HG03439 (cell line): ENCODE data around the gene GMPPA.

Experiments used
- ATAC-seq: cut with Tn5 transposase; IDR thresholded peaks from one replicate; pipeline ENCODE4 v1.9.1; 2021; ENCODE audit warnings: mild to moderate bottlenecking, moderate library complexity; ENCODE audit not compliant: unreplicated experiment

The GMPPA gene

DNA sequence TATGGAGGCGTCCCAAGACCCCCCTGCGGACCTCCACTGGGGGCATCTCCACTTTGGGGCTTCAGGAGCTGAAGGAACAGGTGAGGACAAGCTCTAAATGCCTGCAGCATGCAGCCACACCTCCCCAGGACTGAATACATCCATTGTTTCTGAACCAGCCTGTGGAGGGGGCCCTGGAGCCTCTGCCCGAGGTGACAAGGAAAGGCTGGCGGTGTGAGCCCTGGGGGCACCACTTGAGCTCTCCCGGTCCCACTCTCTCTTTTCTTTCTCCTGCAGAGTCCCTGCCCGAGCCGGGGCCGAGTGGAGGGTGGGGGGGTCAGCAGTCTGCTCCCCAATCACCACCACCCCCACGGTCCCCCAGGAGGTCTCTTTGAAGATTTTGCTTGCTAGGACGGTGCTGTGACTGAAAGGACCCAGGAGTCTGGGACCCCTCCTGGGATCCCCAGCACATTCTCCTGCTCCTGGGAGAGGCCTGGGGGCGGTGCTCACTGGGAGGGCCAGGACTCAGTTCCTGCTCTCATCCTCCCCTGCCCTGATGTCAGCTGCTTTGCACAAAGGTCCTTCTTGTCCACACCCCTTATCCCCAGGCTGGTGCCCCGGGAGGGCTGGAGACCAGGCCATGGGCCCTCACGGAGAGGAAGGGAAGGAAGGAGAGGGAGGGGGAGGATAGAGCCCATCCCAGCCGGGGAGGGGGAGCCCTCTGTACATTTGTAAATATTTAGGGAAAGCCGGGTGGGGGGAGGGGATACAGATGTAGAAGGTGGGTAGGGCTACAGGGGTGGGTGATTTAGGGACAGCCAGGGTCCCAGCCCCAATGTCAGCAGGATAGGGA is 39.2 kb downstream of the GMPPA start:
- ATAC-seq = no peak

DNA sequence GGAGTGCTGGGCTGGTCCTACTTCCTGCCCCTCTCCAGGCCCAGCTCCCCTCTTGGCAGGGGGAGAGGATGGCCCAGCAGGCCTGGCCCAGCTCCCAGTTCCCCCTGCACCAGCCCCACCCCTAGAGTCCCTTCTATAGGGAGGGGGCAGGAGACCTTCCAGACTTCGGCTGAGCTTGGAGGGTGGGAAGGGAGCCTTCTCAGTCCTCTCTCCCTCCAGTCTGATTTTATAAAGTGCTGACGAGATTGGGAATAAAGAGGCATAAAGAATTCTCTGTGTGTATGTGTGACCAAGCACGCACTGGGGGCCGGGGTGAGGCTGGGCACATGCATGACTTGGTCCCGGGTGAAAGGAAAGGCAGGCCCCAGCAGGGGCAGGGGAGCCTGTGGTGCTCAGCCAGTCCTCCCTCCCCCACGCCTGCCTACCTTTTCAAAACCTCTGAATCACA is 39.8 kb downstream of the GMPPA start:
- no peak for ATAC-seq

DNA sequence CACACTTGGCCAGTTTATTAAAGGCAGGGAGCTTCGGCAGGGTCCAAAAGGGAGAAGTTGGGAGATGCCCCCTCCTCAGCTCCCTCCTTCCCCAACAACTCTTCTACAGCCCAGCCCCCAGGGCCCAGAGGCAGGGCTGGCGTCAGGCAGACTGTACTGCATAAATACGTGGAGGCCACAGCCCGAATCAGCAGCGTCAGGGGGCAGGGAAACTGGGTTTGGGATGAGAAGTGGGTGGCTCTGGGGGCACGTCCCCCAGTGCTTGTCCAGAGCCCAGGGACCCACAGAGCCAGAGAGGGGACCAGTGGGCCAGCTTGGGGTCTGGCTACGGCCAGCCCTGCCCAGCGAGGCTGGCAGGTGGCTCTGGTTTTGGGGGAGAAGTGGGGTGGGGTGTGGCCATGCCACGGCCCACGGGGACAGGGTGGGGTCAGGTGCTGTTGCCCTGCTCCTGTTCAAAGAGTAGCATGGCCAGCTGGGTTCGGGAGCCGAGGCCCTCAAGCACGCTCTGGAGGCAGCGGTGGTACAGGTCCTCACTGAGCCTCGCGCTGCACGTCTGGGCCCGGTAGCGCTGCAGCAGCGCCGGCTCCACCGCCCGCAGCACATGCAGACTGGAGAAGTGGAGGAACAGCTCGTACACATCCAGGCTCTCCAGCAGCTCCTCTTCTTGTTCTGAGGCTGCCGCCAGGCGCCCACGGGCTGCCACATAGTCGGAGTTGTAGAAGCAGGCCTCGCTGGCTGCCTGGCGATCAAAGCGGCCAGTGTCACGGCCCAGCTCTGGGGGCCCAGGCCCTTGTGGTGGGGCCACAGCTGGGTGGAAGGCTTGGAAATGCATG is 40.5 kb downstream of the GMPPA start:
- no peak for ATAC-seq

DNA sequence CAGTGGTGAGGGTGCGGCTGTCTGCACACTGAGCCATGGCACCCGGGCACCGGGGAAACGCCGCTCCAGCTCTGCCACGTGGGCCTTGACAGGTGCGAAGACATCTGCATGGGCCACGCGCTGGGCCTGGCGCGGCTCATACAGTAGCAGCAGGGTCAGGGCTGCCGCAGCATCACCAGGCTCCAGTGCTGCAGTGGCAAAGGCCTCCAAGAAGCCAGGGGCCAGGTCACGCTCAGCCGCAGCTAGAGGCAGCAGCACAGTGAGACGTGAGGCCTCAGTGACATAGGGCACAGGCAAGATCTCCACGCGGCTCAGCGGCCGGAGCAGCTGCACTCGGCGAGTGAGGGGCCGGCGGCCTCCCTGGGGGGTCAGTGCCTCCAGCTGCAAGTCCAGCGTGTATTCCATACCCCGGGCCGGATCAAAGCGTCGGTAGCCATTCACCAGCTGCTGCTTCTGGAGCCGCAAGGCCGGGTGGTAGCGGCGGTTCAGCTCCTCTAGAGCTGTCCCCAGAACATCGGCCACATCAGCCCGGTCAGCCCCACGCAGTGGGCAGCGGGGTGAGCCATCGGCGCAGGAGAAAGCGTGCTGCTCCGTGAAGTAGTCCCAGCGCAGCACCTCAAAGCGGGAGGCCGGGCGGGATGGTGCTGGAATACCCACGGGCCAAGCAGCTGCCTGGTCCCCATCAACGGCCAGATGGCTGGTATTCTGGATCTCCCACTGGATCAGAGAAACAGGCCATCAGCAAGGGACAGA is 41.4 kb downstream of the GMPPA start:
- ATAC-seq = no peak

DNA sequence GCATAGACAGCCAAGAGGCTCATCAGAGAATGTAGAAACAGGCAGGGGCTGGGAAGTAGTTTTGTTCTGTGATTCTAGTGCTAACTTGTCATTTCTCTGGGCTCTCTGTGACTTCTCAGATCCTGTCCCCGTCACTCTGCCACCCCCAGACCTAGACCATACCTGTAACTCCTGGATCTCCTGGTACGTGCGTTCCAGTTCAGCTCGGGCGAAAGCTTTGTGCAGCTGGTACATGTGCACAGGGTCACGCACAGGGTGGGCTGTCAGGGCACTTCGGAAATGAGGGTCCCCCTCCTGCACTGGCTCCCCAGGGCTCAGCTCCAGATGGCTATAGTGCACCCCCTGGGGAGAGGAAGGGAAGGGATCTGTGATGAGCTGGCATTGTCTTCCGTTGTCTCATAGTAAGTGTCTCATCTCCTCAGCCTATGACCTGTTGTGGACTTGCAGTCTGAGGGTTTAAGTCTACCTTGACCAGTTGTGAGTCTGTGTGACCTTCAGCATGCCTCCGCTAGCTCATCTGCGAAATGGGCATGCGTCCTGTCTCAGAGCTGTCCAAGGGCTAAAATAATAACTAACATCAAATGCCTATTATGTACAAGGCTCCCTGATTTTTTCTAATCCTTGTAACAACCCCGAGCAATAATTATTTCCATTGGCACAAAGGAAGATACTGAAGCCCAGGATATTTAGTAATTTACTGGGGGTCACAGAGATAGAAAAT is 42.3 kb downstream of the GMPPA start:
- no peak for ATAC-seq

DNA sequence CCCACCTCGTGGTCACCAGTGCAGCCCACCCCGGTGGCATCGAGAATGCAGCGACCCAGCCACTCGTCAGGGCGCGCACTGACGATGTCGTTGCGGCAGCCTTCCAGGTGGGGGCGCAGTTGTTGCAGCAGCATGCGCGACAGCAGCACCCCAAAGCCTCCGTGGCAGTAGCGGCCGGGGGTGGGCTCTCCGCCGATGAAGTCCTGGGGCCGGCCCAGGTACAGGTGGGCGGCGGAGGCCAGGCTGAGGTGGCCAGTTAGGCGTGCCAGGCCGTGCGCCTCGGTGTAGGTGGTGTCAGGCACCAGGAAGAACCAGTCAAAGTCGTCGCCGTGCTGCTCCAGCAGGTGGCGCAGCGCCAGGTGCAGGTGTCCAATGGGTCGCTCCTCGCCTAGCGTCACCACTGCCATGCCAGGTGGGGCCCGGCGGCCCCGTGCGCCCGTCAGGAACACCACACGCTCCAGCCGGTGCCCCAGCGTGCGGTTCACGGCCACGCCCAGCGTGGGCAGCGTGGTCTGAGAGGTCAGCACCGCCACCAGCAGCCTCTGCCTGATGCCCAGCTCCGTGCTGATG is 43.0 kb downstream of the GMPPA start:
- peak; percentile 45 for ATAC-seq

DNA sequence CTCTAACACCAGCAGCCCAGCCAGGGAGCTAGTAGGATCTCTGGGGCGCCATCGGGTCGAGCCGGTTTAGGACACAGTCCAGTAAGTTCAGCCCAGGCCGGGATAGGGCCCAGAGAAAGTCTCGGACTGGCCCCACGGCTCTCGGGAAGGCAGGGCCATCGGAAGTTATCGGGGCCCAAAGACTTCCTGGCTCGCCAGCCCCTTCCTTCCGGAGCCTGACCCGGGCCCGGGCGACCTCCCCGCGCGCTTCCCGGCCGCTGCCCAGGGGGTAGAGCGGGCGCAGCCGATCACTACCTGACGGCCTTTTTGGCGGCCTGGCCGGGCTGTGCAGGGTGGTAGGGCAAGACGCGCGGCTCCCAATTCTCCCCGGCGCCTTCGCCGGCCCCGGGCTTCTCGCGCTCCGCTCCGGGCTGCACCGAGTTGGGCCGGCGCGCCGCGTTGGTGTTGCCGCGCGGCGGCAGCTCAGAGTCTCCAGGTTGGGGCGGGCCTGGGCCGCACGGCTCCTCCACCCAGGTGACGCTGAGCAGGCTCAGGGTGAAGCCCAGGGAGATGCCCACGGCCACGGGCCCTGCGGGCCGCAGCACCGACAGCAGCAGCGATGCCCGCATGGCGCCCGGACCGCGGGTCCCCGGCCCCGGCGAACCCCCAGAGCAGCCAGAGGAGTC is 44.4 kb downstream of the GMPPA start:
- ATAC-seq = peak; percentile 32

DNA sequence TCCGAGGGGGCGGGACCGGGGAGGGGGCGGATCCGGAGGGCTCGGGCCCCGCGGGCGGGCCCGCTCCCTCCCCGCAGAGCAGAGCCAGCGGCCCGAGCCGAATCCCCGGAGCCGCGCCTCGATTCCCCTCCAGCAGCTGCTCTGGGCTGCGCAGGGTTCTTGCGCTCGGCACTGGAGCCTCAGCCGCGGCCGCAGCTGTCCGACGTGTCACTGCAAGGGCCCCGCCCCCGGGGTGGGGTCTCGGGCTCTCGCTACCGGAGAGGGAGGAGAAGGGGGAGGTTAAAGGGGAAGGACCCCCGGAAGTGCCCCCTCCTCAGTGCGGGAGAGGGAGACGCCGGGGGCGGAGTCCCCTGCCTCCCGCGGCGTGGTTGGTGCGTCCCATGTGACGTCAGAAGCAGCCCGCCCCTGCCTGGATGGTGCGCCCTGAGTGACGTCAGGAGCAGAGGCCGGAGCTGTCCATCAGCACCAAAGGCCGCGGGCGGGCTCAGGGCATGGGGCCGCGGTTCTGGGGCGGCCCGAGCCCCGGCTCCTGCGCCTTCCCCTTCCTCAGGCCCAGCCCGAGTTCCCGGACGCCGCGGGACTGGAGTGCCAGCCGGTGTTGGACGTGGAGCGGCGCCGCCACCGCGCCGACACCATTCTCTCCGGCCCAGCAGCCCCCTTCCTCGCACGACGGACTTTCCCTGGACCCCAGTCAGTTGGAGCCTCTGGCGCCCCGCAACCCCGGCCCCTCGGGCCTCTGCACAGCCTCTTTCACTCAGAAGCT is 45.1 kb downstream of the GMPPA start, which contains the start of the genes CHPF and TMEM198:
TSS of gene CHPF (minus strand) at position 214 of the 763 bp plus-strand sequence. CDS start 271 bp downstream, outside the sequence.
TSS of gene TMEM198 (plus strand) at position 433 of the 763 bp plus-strand sequence. CDS start 700 bp downstream, outside the sequence.
- peak; percentile 81 for ATAC-seq

DNA sequence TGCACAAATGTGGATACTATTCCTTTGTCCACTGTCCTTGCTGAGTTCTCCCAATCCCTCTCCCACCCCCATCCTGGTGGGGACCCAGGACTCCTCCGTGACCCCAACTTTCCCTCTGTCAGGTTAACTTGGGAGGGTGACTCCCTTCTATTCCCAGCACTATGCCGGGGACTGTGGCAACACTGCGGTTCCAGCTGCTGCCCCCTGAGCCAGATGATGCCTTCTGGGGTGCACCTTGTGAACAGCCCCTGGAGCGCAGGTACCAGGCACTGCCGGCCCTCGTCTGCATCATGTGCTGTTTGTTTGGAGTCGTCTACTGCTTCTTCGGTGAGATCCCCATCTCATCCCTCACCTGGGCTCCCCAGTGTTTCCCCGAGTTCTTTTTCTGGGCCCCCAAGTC is 45.9 kb downstream of the GMPPA start:
- no peak for ATAC-seq

DNA sequence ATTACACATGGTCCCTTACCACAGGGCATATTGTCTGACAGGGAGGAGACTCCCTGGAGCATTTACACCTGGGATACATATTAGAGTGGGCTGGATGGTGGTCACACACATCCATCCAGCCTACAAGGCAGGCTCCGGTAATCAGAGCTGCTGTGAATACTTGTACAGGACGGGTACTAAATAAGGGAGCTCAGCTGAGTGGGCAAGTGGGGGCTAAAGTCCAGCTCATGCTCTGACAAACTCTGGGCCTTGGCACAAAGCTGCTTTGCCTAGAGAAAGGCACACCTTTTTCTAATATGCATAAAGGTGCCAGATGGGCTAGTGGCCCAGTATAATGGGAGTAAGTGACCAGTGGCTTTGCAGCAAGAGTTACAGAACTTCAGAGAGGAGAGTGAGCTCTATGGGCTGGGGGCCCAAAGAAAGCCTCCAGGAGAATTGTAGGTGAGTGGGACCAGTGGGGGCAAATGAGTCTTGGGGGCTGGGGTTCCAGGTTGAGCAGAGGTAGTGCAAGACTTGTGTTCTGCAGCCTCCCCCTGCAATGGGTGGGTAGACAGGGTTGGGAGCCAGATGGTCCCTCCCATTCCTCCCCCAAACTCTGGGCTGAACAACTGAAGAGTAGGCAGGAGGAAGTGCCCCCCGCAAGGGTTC is 46.7 kb downstream of the GMPPA start:
- no peak for ATAC-seq

DNA sequence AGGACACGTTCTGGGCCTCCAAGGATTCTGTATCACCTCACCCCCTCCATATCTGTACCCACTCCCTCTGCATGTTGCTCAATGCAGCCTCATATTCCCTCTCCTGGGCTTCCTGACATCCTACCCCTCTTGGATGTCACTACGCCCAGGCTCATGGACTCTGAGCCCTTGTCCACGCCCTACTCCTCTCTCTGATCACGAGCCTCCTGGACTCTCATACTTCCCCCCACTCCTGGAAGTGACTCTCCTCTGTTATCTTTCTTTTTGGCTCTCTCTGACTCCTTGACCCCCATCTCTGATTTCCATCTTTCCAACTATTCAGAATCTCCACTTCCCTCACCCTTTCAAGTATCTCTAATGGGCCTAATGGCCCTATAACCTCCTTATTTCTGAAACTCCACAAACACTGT is 47.3 kb downstream of the GMPPA start:
- no peak for ATAC-seq

DNA sequence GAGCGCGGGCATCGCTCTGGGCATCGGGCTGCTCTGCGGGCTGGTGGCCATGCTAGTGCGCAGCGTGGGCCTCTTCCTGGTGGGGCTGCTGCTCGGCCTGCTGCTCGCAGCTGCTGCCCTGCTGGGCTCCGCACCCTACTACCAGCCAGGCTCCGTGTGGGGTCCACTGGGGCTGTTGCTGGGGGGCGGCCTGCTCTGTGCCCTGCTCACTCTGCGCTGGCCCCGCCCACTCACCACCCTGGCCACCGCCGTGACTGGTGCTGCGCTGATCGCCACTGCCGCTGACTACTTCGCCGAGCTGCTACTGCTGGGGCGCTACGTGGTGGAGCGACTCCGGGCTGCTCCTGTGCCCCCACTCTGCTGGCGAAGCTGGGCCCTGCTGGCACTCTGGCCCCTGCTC is 48.9 kb downstream of the GMPPA start:
- no peak for ATAC-seq

DNA sequence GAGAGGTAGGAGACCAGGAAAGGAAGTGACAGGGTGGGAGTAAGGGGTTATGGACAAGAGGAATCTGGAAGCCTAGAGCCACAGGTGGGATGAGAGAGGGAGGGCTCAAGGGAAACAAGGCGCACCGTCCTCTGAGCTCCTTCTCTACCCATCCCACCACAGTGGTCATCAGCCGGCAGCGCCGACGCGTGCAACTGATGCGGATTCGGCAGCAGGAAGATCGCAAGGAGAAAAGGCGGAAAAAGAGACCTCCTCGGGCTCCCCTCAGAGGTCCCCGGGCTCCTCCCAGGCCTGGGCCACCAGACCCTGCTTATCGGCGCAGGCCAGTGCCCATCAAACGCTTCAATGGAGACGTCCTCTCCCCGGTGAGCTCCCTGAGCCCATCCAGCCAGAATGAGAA is 50.3 kb downstream of the GMPPA start:
- no peak for ATAC-seq

DNA sequence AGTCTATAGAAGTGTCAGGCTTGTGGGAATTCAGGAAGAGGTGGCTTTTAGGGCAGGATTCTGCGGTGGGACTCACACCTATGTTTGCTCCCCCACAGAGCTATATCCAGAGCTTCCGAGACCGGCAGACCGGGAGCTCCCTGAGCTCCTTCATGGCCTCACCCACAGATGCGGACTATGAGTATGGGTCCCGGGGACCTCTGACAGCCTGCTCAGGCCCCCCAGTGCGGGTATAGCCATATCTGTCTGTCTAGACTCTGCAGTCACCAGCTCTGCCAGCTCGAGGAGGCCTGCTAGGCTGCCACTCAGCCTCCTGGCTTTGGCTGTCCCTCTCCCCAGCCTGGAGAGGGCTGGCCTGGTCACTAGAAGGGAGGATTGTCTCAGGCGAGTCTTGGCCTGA is 50.9 kb downstream of the GMPPA start:
- ATAC-seq = no peak

DNA sequence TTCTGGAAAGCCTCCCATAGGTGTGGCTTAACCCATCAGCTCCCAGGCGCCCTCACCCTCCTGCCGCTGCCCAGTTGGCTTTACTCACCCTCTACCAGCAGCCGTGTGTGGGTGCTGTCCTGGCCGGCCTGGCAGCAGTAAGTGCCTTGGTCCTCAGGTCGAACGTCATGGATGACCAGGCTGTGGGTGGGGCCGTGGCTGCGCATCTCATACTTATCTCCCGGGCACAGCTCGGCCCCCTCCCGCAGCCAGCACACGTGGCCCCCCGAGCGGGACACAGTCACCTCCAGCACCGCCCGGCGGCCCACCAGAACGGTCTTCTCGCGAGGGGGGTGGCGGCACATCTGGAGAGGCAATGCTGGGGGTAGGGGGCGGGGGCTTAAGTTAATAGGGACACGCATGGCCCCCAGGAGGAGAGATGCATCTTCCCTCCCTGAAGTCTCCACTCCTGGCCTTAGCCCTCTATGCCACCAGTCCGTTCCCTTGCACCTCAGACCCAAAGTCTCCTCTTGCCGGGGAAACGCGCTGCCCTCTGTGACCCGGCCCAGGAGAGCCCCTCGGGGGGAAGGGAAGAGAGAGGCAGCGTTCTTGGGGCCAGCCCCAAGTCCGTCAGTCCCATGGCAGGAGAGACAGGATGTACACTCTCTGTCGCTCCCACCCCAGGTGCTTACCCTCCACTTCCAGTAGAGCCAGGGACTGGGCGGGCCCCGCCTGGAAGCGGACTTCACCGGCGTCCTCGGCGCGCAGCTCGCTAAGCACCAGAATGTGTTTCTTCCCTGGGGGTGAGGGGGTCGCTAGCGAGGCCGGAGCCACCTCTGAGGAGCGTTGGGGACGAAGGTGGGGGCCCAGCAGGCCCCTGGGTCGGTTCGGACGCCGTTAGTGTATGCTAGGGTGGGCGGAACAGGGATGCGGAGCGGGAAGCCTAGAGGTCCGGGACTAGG is 53.0 kb downstream of the GMPPA start:
- no peak for ATAC-seq

DNA sequence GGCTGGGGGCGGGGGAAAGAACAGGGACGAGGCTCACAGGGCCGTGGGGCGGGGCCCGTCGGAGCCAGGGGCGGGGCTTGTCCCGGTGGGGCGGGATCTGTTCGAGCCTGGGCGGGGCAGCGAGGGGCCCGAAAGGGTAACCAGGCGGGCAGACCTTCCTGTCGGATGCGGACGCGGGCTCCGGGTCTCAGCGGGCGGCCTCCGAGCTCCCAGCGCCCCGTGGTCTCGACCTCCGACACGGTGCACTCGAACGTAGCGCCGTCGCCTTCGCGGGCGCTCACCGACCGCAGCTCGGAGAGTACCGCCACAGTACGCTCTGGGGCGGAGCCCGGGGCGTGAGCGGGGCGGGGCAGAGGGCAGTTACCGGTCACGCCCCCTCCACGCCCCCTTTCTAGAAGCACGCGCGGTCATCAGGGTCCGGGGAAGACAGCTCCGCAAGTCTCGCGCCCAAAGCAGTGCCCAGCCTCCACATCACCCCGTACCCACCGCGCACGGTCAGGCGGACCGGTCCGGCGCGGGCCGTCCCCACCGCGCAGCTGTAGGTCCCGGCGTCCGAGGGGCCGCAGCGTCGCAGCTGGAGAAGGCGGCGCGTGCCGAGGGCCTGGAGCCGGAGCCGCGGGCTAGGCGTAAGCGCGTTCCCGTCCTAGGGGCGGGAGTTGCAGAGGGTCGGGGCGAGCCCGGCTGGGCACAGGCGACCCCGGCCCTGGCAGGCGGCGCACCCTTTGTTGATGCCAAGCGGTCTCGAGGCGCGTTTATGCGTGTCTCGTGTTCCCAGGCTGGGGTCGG is 53.9 kb downstream of the GMPPA start:
- ATAC-seq = peak; percentile 69

DNA sequence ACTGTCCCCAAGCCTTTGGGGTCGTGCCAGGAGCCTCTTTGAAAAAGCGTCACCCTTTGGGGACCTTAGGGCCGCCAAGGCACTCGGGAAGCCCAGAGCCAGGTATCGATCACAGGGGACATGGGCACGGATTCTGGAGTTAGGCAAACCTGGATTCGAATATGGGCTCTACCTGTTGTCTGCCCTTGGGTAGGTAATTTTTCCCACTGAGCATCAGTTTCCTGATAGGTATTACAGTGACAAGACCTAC is 54.4 kb downstream of the GMPPA start:
- ATAC-seq = no peak
